OCI-LY7 (cell line): ENCODE data around the gene VSNL1. TPM values are rescaled to one million over a fixed set of nuclear protein-coding genes. Genes with fewer than 3 reads are reported as not detected.

ENCODE experiments used
- BruUV-seq: library from RNA; stranded (reverse); fragments of 400-500 nt; replicated peaks from 2 replicates; lab custom pipeline; 2021; lab: Mats Ljungman, UMichigan
- CTCF ChIA-PET: fragments of 300-600 bp; sonication (Branson Sonifier 250); formaldehyde crosslinking; loops from one replicate; lab custom pipeline; 2022; ENCODE audit warnings: antibody characterized with exemption; ENCODE audit not compliant: unreplicated experiment; lab: Charles Lee
- POLR2A ChIA-PET: fragments of 300-600 bp; sonication (Branson Sonifier 250); formaldehyde crosslinking; loops from one replicate; lab custom pipeline; 2022; ENCODE audit warnings: antibody characterized with exemption; lab: Charles Lee
- DNase-seq: peaks from one replicate; pipeline ENCODE4 v3.0.0-alpha.2; 2015; ENCODE audit warnings: low spot score
- H2AFZ ChIP-seq: fragments of 200-600 bp; sonication (generic), shearing (Covaris generic); 2 replicates; pipeline ENCODE4 v1.6.1; 2014; ENCODE audit warnings: mild to moderate bottlenecking, antibody characterized with exemption, low read length, moderate library complexity
- H3K27ac ChIP-seq: fragments of 200-600 bp; sonication (generic); 2 replicates; pipeline ENCODE4 v1.5.1; 2014; ENCODE audit warnings: mixed run types, low read depth, mild to moderate bottlenecking, moderate library complexity, low read length, inconsistent platforms; ENCODE audit not compliant: poor library complexity, severe bottlenecking
- H3K36me3 ChIP-seq: fragments of 200-600 bp; sonication (generic); 2 replicates; pipeline ENCODE4 v1.6.1; 2014; ENCODE audit warnings: mild to moderate bottlenecking, antibody characterized with exemption, low read length, moderate library complexity, mixed read lengths; ENCODE audit not compliant: insufficient read depth
- H3K4me1 ChIP-seq: fragments of 200-600 bp; sonication (generic); 2 replicates; pipeline ENCODE4 v1.5.1; 2014; ENCODE audit warnings: mild to moderate bottlenecking, low read length; ENCODE audit not compliant: insufficient read depth, poor library complexity, severe bottlenecking
- H3K4me2 ChIP-seq: fragments of 200-600 bp; sonication (generic); 2 replicates; pipeline ENCODE4 v1.6.1; 2014; ENCODE audit warnings: mild to moderate bottlenecking, low read length
- H3K4me3 ChIP-seq: fragments of 200-600 bp; sonication (generic); 2 replicates; pipeline ENCODE4 v1.5.1; 2014; ENCODE audit warnings: mild to moderate bottlenecking, low read depth, low read length; ENCODE audit not compliant: poor library complexity, severe bottlenecking
- H3K79me2 ChIP-seq: fragments of 200-600 bp; sonication (generic); 2 replicates; pipeline ENCODE4 v1.6.1; 2016; ENCODE audit warnings: low read depth, mild to moderate bottlenecking, low read length, moderate library complexity, mixed read lengths; ENCODE audit not compliant: insufficient read depth
- H3K9me2 ChIP-seq: fragments of 200-600 bp; sonication (generic); 2 replicates; pipeline ENCODE4 v1.6.1; 2016; ENCODE audit warnings: mild to moderate bottlenecking, low read length, mixed read lengths; ENCODE audit not compliant: insufficient read depth
- H3K9me3 ChIP-seq: fragments of 200-600 bp; sonication (generic); 2 replicates; pipeline ENCODE4 v1.6.1; 2014; ENCODE audit warnings: mild to moderate bottlenecking, mixed run types, low read length, mixed read lengths
- H4K20me1 ChIP-seq: fragments of 200-600 bp; sonication (generic); 2 replicates; pipeline ENCODE4 v1.6.1; 2014; ENCODE audit warnings: mild to moderate bottlenecking, antibody characterized with exemption, low read length, moderate library complexity, mixed read lengths; ENCODE audit not compliant: insufficient read depth
- CTCF ChIP-seq: fragments of 200-600 bp; sonication (generic); conservative IDR thresholded peaks from 2 replicates; pipeline ENCODE4 v1.5.1; 2014; ENCODE audit warnings: mild to moderate bottlenecking, antibody characterized with exemption, low read length, moderate library complexity, mixed read lengths
- EZH2phosphoT487 ChIP-seq: fragments of 200-600 bp; sonication (generic); IDR thresholded peaks from 2 replicates; pipeline ENCODE4 v1.6.1; 2018; ENCODE audit warnings: low read depth, borderline replicate concordance, mild to moderate bottlenecking, mixed run types, antibody characterized with exemption, low read length, moderate library complexity, mixed read lengths
- intact Hi-C: fragments of 100-400 bp; cut with micrococcal nuclease; formaldehyde crosslinking; loops from one replicate; pipeline ENCODE4 v1.10.0; 2022; ENCODE audit not compliant: unreplicated experiment
- total RNA-seq, 2 experiments: library from RNA; depleted of rRNA in 1 of 2; stranded (reverse); fragments of >200 nt in 1 of 2; shearing (Covaris generic) in 1 of 2; gene quantifications; 2 replicates each; pipeline ENCODE4 v1.2.3, GENCODE V29; 2014 to 2022

Gene VSNL1
- total RNA-seq, 2 experiments from 2014 or later, result not detected

- Histone ChIP-seq H3K4me3 (no peak overlapping the region), H3K36me3 (no peaks in the 10 kb centered on the region), H3K4me1 (peaks cover 5% of the 10 kb centered on the region), H3K27ac (no peak overlapping the region), H3K9me3 (no peaks in the 10 kb centered on the region), H3K9me2 (no peaks in the 10 kb centered on the region), H2AFZ (0 out of 2 replicates have a peak overlapping the region, but pooled peaks have one; percentile 63), H4K20me1 (no peaks in the 10 kb centered on the region), H3K4me2 (no peak overlapping the region), H3K79me2 (no peaks in the 10 kb centered on the region)
- POLR2A ChIA-PET, result interaction anchor here (0.6 to 0.7 kb wide), 4 partner anchors 31 to 188 kb away, joined by 3 to 8 read pairs (median 4); no protein-coding TSS in a partner anchor
- no TSS peak for BruUV-seq
- CTCF ChIA-PET, result interaction anchor here (1.3 to 1.7 kb wide), 2 partner anchors 21 to 24 kb away, joined by 3 to 5 read pairs; no protein-coding TSS in a partner anchor
- TF ChIP-seq CTCF (no peak), EZH2phosphoT487 (no peak)
- intact Hi-C loops, result loop anchor here (1.0 to 2.0 kb wide), 3 partner anchors 470 to 532 kb away; no protein-coding TSS in a partner anchor
- no peak for DNase-seq
These were observed 106.6 kb downstream of the VSNL1 start for GRCh38 chr2:17646838-17647701.

GRCh38 chr2:17648581-17648980 lies 108.1 kb downstream of the VSNL1 start:
- no TSS peak for BruUV-seq
- Histone ChIP-seq H3K9me3 (no peaks in the 10 kb centered on the region), H3K79me2 (no peaks in the 10 kb centered on the region), H3K27ac (no peak overlapping the region), H3K4me3 (no peak overlapping the region), H4K20me1 (no peaks in the 10 kb centered on the region), H3K36me3 (no peaks in the 10 kb centered on the region), H3K9me2 (no peaks in the 10 kb centered on the region), H3K4me1 (peaks cover 5% of the 10 kb centered on the region), H3K4me2 (no peak overlapping the region), H2AFZ (no peak overlapping the region)
- ChIA-PET CTCF (no interaction called here), POLR2A (no interaction called here)
- intact Hi-C loops, result no loop called here
- TF ChIP-seq EZH2phosphoT487, result no peak
- no peak for TF ChIP-seq CTCF
- no peak for DNase-seq

- Histone ChIP-seq H3K36me3 (no peaks in the 10 kb centered on the region), H3K79me2 (no peaks in the 10 kb centered on the region), H4K20me1 (no peaks in the 10 kb centered on the region), H3K4me3 (no peak overlapping the region), H3K4me2 (no peak overlapping the region), H3K9me2 (no peaks in the 10 kb centered on the region), H3K27ac (no peak overlapping the region), H3K4me1 (peaks cover 5% of the 10 kb centered on the region), H3K9me3 (no peaks in the 10 kb centered on the region), H2AFZ (no peak overlapping the region)
- no peak for DNase-seq
- ChIA-PET CTCF (no interaction called here), POLR2A (no interaction called here)
- no TSS peak for BruUV-seq
- intact Hi-C loops, result no loop called here
- TF ChIP-seq EZH2phosphoT487 (no peak), CTCF (no peak)
These were observed 108.5 kb downstream of the VSNL1 start for GRCh38 chr2:17649026-17649425.
